ENCODE measurements around the gene DSCAML1.

Gene DSCAML1

GRCh38 chr11:117616979-117617378, 180.0 kb downstream of the DSCAML1 start:
- peaks cover 0 to 4% of the 10 kb centered on the region in 2 donors for H3K9me3 ChIP-seq (replicated peaks in 1 of 2; ENCODE audit: control insufficient read depth in 2 of 2, insufficient read depth in 1 of 2, low read depth in 1 of 2, low read length in 2 of 2)
- no peak overlapping the region for H4K91ac ChIP-seq (ENCODE audit: low read depth, low read length, poor library complexity)
- H3K4me1 ChIP-seq (ENCODE audit: control insufficient read depth in 2 of 2, insufficient read depth in 1 of 2, low read depth in 1 of 2, low read length in 2 of 2), result peaks cover 0 to 10% of the 10 kb centered on the region in 2 donors
- no peak overlapping the region for H3K27ac ChIP-seq (replicated peaks; ENCODE audit: low read length)
- no peak overlapping the region for H2BK120ac ChIP-seq (ENCODE audit: low read depth, low read length)
- DNase-seq (ENCODE audit: low spot score), result no peak
- H4K8ac ChIP-seq (ENCODE audit: low read depth, low read length), result no peak overlapping the region
- H3K18ac ChIP-seq (ENCODE audit: low read length), result no peak overlapping the region
- peaks cover 0 to 11% (median 0%) of the 10 kb centered on the region in 3 experiments for H3K27me3 ChIP-seq (ENCODE audit: control insufficient read depth in 3 of 3, insufficient read depth in 3 of 3, low read depth in 1 of 3, low read length in 3 of 3)
- no peak overlapping the region for H3K14ac ChIP-seq (ENCODE audit: low read length)
- H2BK15ac ChIP-seq (ENCODE audit: low read length), result no peak overlapping the region
- H3K4me2 ChIP-seq (ENCODE audit: insufficient read depth, low read length, poor library complexity, severe bottlenecking), result no peak overlapping the region
- H3K4ac ChIP-seq (ENCODE audit: low read length), result no peak overlapping the region
- no peak overlapping the region for H2BK12ac ChIP-seq (ENCODE audit: low read length)
- no peak overlapping the region for H3K23ac ChIP-seq (ENCODE audit: low read depth, low read length, poor library complexity)
- no peak overlapping the region for H3K9ac ChIP-seq (ENCODE audit: low read depth, low read length, poor library complexity)
- H2AFZ ChIP-seq (ENCODE audit: low read length), result no peak overlapping the region
- no peak overlapping the region for H2BK5ac ChIP-seq (ENCODE audit: low read length)
- no peak overlapping the region for H2AK5ac ChIP-seq (ENCODE audit: low read depth, low read length)
- WGBS, 2 donors (ENCODE audit: extremely low coverage in 2 of 2, insufficient read length in 2 of 2, insufficient replicate concordance in 1 of 2), result no CpG with 5 or more reads among the region's 3 CpGs
- no peak overlapping the region for H3K4me3 ChIP-seq (ENCODE audit: low read length in 2 of 2)
- no peaks in the 10 kb centered on the region for H3K36me3 ChIP-seq (replicated peaks in 1 of 2; ENCODE audit: control insufficient read depth in 2 of 2, insufficient read depth in 2 of 2, low read length in 2 of 2)
- no peaks in the 10 kb centered on the region for H3K79me1 ChIP-seq (ENCODE audit: low read depth, low read length)

GRCh38 chr11:117614728-117615127, 182.3 kb downstream of the DSCAML1 start:
- H3K4me2 ChIP-seq (ENCODE audit: insufficient read depth, low read length, poor library complexity, severe bottlenecking), result no peak overlapping the region
- H2AK5ac ChIP-seq (ENCODE audit: low read depth, low read length), result no peak overlapping the region
- DNase-seq (ENCODE audit: low spot score), result no peak

GRCh38 chr11:117613521-117613920, 183.5 kb downstream of the DSCAML1 start:
- no peak overlapping the region for H3K4me3 ChIP-seq (ENCODE audit: low read length in 2 of 2)
- H3K9ac ChIP-seq (ENCODE audit: low read depth, low read length, poor library complexity), result no peak overlapping the region
- H3K36me3 ChIP-seq (replicated peaks in 1 of 2; ENCODE audit: control insufficient read depth in 2 of 2, insufficient read depth in 2 of 2, low read length in 2 of 2), result no peaks in the 10 kb centered on the region
- H3K4me2 ChIP-seq (ENCODE audit: insufficient read depth, low read length, poor library complexity, severe bottlenecking), result no peak overlapping the region
- WGBS, 2 donors (ENCODE audit: extremely low coverage in 2 of 2, insufficient read length in 2 of 2, insufficient replicate concordance in 1 of 2), result no CpG with 5 or more reads among the region's 6 CpGs
- peaks cover 0 to 12% of the 10 kb centered on the region in 2 donors for H3K4me1 ChIP-seq (ENCODE audit: control insufficient read depth in 2 of 2, insufficient read depth in 1 of 2, low read depth in 1 of 2, low read length in 2 of 2)
- H2AFZ ChIP-seq (ENCODE audit: low read length), result no peak overlapping the region
- no peak overlapping the region for H3K14ac ChIP-seq (ENCODE audit: low read length)
- H2BK5ac ChIP-seq (ENCODE audit: low read length), result no peak overlapping the region
- H2BK120ac ChIP-seq (ENCODE audit: low read depth, low read length), result no peak overlapping the region
- H2AK5ac ChIP-seq (ENCODE audit: low read depth, low read length), result no peak overlapping the region
- DNase-seq (ENCODE audit: low spot score), result no peak
- no peak overlapping the region for H2BK15ac ChIP-seq (ENCODE audit: low read length)
- H3K4ac ChIP-seq (ENCODE audit: low read length), result no peak overlapping the region
- H4K91ac ChIP-seq (ENCODE audit: low read depth, low read length, poor library complexity), result no peak overlapping the region
- H3K9me3 ChIP-seq (replicated peaks in 1 of 2; ENCODE audit: control insufficient read depth in 2 of 2, insufficient read depth in 1 of 2, low read depth in 1 of 2, low read length in 2 of 2), result no peaks in the 10 kb centered on the region
- H3K27me3 ChIP-seq (ENCODE audit: control insufficient read depth in 3 of 3, insufficient read depth in 3 of 3, low read depth in 1 of 3, low read length in 3 of 3), result peaks cover 0 to 19% (median 0%) of the 10 kb centered on the region in 3 experiments
- H4K8ac ChIP-seq (ENCODE audit: low read depth, low read length), result no peak overlapping the region
- no peak overlapping the region for H3K23ac ChIP-seq (ENCODE audit: low read depth, low read length, poor library complexity)
- no peaks in the 10 kb centered on the region for H3K79me1 ChIP-seq (ENCODE audit: low read depth, low read length)
- H2BK12ac ChIP-seq (ENCODE audit: low read length), result no peak overlapping the region
- H3K18ac ChIP-seq (ENCODE audit: low read length), result no peak overlapping the region
- no peak overlapping the region for H3K27ac ChIP-seq (replicated peaks; ENCODE audit: low read length)

More at GRCh38 chr11:117614728-117615127, 182.3 kb downstream of the DSCAML1 start:
- Histone ChIP-seq H3K18ac (ENCODE audit: low read length) (no peak overlapping the region), H2BK15ac (ENCODE audit: low read length) (no peak overlapping the region), H3K4ac (ENCODE audit: low read length) (no peak overlapping the region), H3K27ac (replicated peaks; ENCODE audit: low read length) (no peak overlapping the region), H4K91ac (ENCODE audit: low read depth, low read length, poor library complexity) (no peak overlapping the region), H3K36me3 (replicated peaks in 1 of 2; ENCODE audit: control insufficient read depth in 2 of 2, insufficient read depth in 2 of 2, low read length in 2 of 2) (no peaks in the 10 kb centered on the region), H3K4me3 (ENCODE audit: low read length in 2 of 2) (no peak overlapping the region), H3K9me3 (replicated peaks in 1 of 2; ENCODE audit: control insufficient read depth in 2 of 2, insufficient read depth in 1 of 2, low read depth in 1 of 2, low read length in 2 of 2) (no peaks in the 10 kb centered on the region), H3K14ac (ENCODE audit: low read length) (no peak overlapping the region), H3K23ac (ENCODE audit: low read depth, low read length, poor library complexity) (no peak overlapping the region), H2BK120ac (ENCODE audit: low read depth, low read length) (no peak overlapping the region), H3K27me3 (ENCODE audit: control insufficient read depth in 3 of 3, insufficient read depth in 3 of 3, low read depth in 1 of 3, low read length in 3 of 3) (peaks cover 0 to 19% (median 0%) of the 10 kb centered on the region in 3 experiments), H4K8ac (ENCODE audit: low read depth, low read length) (no peak overlapping the region), H2AFZ (ENCODE audit: low read length) (no peak overlapping the region), H3K79me1 (ENCODE audit: low read depth, low read length) (no peaks in the 10 kb centered on the region), H3K9ac (ENCODE audit: low read depth, low read length, poor library complexity) (no peak overlapping the region), H3K4me1 (ENCODE audit: control insufficient read depth in 2 of 2, insufficient read depth in 1 of 2, low read depth in 1 of 2, low read length in 2 of 2) (peaks cover 0 to 17% of the 10 kb centered on the region in 2 donors), H2BK5ac (ENCODE audit: low read length) (no peak overlapping the region), H2BK12ac (ENCODE audit: low read length) (no peak overlapping the region)
- WGBS, 2 donors (ENCODE audit: extremely low coverage in 2 of 2, insufficient read length in 2 of 2, insufficient replicate concordance in 1 of 2), result no CpG with 5 or more reads among the region's 3 CpGs

GRCh38 chr11:117612177-117612576, 184.8 kb downstream of the DSCAML1 start:
- H2BK15ac ChIP-seq (ENCODE audit: low read length), result no peak overlapping the region
- no peak overlapping the region for H4K91ac ChIP-seq (ENCODE audit: low read depth, low read length, poor library complexity)
- H3K9ac ChIP-seq (ENCODE audit: low read depth, low read length, poor library complexity), result no peak overlapping the region
- H2BK5ac ChIP-seq (ENCODE audit: low read length), result no peak overlapping the region
- no peak overlapping the region for H3K4me2 ChIP-seq (ENCODE audit: insufficient read depth, low read length, poor library complexity, severe bottlenecking)
- no peak overlapping the region for H2BK12ac ChIP-seq (ENCODE audit: low read length)
- H3K14ac ChIP-seq (ENCODE audit: low read length), result no peak overlapping the region
- no peak overlapping the region for H3K4ac ChIP-seq (ENCODE audit: low read length)
- no peak for DNase-seq (ENCODE audit: low spot score)
- H3K9me3 ChIP-seq (replicated peaks in 1 of 2; ENCODE audit: control insufficient read depth in 2 of 2, insufficient read depth in 1 of 2, low read depth in 1 of 2, low read length in 2 of 2), result no peaks in the 10 kb centered on the region
- H2AK5ac ChIP-seq (ENCODE audit: low read depth, low read length), result no peak overlapping the region
- peaks cover 0 to 11% of the 10 kb centered on the region in 2 donors for H3K4me1 ChIP-seq (ENCODE audit: control insufficient read depth in 2 of 2, insufficient read depth in 1 of 2, low read depth in 1 of 2, low read length in 2 of 2)
- H4K8ac ChIP-seq (ENCODE audit: low read depth, low read length), result no peak overlapping the region
- H3K23ac ChIP-seq (ENCODE audit: low read depth, low read length, poor library complexity), result no peak overlapping the region
- H3K27ac ChIP-seq (replicated peaks; ENCODE audit: low read length), result no peak overlapping the region
- no peak overlapping the region for H2AFZ ChIP-seq (ENCODE audit: low read length)
- no peak overlapping the region for H3K18ac ChIP-seq (ENCODE audit: low read length)
- no CpG with 5 or more reads among the region's 7 CpGs for WGBS, 2 donors (ENCODE audit: extremely low coverage in 2 of 2, insufficient read length in 2 of 2, insufficient replicate concordance in 1 of 2)
- no peaks in the 10 kb centered on the region for H3K36me3 ChIP-seq (replicated peaks in 1 of 2; ENCODE audit: control insufficient read depth in 2 of 2, insufficient read depth in 2 of 2, low read length in 2 of 2)
- no peaks in the 10 kb centered on the region for H3K79me1 ChIP-seq (ENCODE audit: low read depth, low read length)
- no peak overlapping the region for H2BK120ac ChIP-seq (ENCODE audit: low read depth, low read length)
- peaks cover 0 to 19% (median 0%) of the 10 kb centered on the region in 3 experiments for H3K27me3 ChIP-seq (ENCODE audit: control insufficient read depth in 3 of 3, insufficient read depth in 3 of 3, low read depth in 1 of 3, low read length in 3 of 3)
- H3K4me3 ChIP-seq (ENCODE audit: low read length in 2 of 2), result no peak overlapping the region
